ENCODE measurements around the gene RCVRN. TPM values are rescaled to one million over a fixed set of nuclear protein-coding genes. Genes with fewer than 3 reads are reported as not detected.
A peak's percentile ranks its signal among the peaks of the same experiment; 100 is the strongest.

The RCVRN gene
- total RNA-seq, 1 experiment from 2014 or later = not detected

DNA sequence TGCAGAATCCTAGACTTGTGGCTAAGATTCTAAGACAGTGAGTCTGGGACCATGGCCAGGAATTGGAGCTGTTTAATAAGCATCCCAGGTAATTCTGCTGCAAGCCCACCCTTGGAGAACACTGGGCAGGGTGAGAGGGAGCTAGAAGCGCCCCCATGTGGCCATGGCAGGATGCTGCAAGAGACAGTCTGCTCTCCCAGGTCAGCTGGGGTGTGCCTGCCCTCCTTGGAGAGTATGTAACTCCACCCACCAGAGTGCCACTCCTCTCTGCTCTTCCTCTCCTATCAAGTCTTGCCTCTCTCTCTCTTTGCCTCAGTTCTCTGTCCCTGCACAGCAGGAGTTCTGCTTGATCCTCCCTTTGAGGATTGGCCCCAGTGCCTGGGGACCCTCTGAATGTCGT, 14.9 kb downstream of the RCVRN start:
- no peak overlapping the region for H3K4me2 ChIP-seq (ENCODE audit: insufficient read depth, insufficient read length, low read length)
- no peaks in the 10 kb centered on the region for H3K23me2 ChIP-seq (ENCODE audit: insufficient read length, low read depth, low read length, poor library complexity, severe bottlenecking)
- no peaks in the 10 kb centered on the region for H4K20me1 ChIP-seq (ENCODE audit: control insufficient read depth, insufficient read depth, insufficient read length)
- H2AK5ac ChIP-seq (ENCODE audit: insufficient read length, low read length) = no peak overlapping the region
- H3K23ac ChIP-seq (ENCODE audit: insufficient read length, low read depth, low read length) = no peak overlapping the region
- no peak overlapping the region for H2BK15ac ChIP-seq (ENCODE audit: low read depth, low read length)
- peak; percentile 95 for DNase-seq
- Mint-ChIP-seq H3K27me3 (ENCODE audit: low read depth) (peaks cover 24% of the 10 kb centered on the region), H3K9me3 (peaks cover 0 to 2% of the 10 kb centered on the region in 2 experiments; a peak in 2 of 5 replicates), H3K4me3 (no peak overlapping the region), H3K36me3 (ENCODE audit: insufficient read depth in 1 of 3, low read depth in 3 of 3) (no peaks in the 10 kb centered on the region), H3K4me1 (peaks cover 3 to 6% of the 10 kb centered on the region in 2 experiments; a peak in 3 of 4 replicates), H3K27ac (no peak overlapping the region)
- no peak overlapping the region for H2AFZ ChIP-seq (ENCODE audit: low read length)
- H3K4ac ChIP-seq (ENCODE audit: low read depth, low read length) = no peak overlapping the region
- H2BK5ac ChIP-seq (ENCODE audit: insufficient read length, low read length) = no peak overlapping the region
- no peaks in the 10 kb centered on the region for H3K4me1 ChIP-seq (ENCODE audit: insufficient read depth, low read length)
- TF ChIP-seq, protein P1, sequence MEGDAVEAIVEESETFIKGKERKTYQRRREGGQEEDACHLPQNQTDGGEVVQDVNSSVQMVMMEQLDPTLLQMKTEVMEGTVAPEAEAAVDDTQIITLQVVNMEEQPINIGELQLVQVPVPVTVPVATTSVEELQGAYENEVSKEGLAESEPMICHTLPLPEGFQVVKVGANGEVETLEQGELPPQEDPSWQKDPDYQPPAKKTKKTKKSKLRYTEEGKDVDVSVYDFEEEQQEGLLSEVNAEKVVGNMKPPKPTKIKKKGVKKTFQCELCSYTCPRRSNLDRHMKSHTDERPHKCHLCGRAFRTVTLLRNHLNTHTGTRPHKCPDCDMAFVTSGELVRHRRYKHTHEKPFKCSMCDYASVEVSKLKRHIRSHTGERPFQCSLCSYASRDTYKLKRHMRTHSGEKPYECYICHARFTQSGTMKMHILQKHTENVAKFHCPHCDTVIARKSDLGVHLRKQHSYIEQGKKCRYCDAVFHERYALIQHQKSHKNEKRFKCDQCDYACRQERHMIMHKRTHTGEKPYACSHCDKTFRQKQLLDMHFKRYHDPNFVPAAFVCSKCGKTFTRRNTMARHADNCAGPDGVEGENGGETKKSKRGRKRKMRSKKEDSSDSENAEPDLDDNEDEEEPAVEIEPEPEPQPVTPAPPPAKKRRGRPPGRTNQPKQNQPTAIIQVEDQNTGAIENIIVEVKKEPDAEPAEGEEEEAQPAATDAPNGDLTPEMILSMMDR (conservative IDR thresholded peaks at IDR 0.05) = peak; percentile 95
- no peak overlapping the region for H4K5ac ChIP-seq (ENCODE audit: insufficient read length, low read depth, low read length)
- no peak overlapping the region for H2BK20ac ChIP-seq (ENCODE audit: low read depth, low read length, poor library complexity, severe bottlenecking)
- no peak overlapping the region for H4K8ac ChIP-seq (replicated peaks; ENCODE audit: insufficient read length, low read depth, low read length)
- H3K27ac ChIP-seq (ENCODE audit: insufficient read length, low read depth, low read length) = no peak overlapping the region
- WGBS (ENCODE audit: extremely low coverage, insufficient read length, low lambda C conversion rate) = no CpG with 5 or more reads among the region's 2 CpGs
- no peak overlapping the region for H2BK120ac ChIP-seq (ENCODE audit: low read depth, low read length, poor library complexity, severe bottlenecking)
- H2BK12ac ChIP-seq (ENCODE audit: insufficient read length, low read depth, low read length) = no peak overlapping the region
- no peak overlapping the region for H3K18ac ChIP-seq (ENCODE audit: insufficient read length, low read depth, low read length)
- no peak overlapping the region for H3K56ac ChIP-seq (ENCODE audit: insufficient read length, low read depth, low read length)
- H3K27me3 ChIP-seq (ENCODE audit: insufficient read depth, low read length) = no peaks in the 10 kb centered on the region
- H3K9ac ChIP-seq (ENCODE audit: extremely low read depth, insufficient read length, low read length) = no peak overlapping the region
- H3K79me1 ChIP-seq (ENCODE audit: insufficient read depth, low read depth, low read length, poor library complexity, severe bottlenecking) = no peaks in the 10 kb centered on the region
- no peak overlapping the region for H4K91ac ChIP-seq (ENCODE audit: insufficient read length, low read depth, low read length)
- H3T11ph ChIP-seq (ENCODE audit: low read length) = no peak overlapping the region
- H3K9me3 ChIP-seq (ENCODE audit: control insufficient read depth, low read depth, low read length) = no peaks in the 10 kb centered on the region
- no peak overlapping the region for H3K14ac ChIP-seq (ENCODE audit: insufficient read depth, low read length)
- H3K79me2 ChIP-seq (ENCODE audit: insufficient read depth, low read length) = no peaks in the 10 kb centered on the region

Measured in H9 (cell line).